KOPT-K1 (cell line): Measurements from ENCODE around the gene AIRE.
"Not testable (repeated sequence)": the region's sequence is repeated elsewhere in the genome, so short reads cannot be mapped to it uniquely, and the experiment has no call there.

Experiments used
- H3K27ac ChIP-seq: fragments of 200-600 bp; sonication (generic); 2 replicates; pipeline ENCODE4 v1.5.1; 2016; ENCODE audit warnings: antibody characterized with exemption, mild to moderate bottlenecking, low read depth, low read length; ENCODE audit not compliant: poor library complexity, severe bottlenecking
- H3K36me3 ChIP-seq: fragments of 200-600 bp; sonication (generic); 2 replicates; pipeline ENCODE4 v1.5.1; 2017; ENCODE audit warnings: antibody characterized with exemption, mild to moderate bottlenecking, low read length, moderate library complexity; ENCODE audit not compliant: insufficient read depth
- H3K9me3 ChIP-seq: fragments of 200-600 bp; sonication (generic); 2 replicates; pipeline ENCODE4 v1.5.1; 2017; ENCODE audit warnings: antibody characterized with exemption, low read length, mild to moderate bottlenecking; ENCODE audit not compliant: insufficient read depth, poor library complexity, severe bottlenecking

Gene AIRE

DNA sequence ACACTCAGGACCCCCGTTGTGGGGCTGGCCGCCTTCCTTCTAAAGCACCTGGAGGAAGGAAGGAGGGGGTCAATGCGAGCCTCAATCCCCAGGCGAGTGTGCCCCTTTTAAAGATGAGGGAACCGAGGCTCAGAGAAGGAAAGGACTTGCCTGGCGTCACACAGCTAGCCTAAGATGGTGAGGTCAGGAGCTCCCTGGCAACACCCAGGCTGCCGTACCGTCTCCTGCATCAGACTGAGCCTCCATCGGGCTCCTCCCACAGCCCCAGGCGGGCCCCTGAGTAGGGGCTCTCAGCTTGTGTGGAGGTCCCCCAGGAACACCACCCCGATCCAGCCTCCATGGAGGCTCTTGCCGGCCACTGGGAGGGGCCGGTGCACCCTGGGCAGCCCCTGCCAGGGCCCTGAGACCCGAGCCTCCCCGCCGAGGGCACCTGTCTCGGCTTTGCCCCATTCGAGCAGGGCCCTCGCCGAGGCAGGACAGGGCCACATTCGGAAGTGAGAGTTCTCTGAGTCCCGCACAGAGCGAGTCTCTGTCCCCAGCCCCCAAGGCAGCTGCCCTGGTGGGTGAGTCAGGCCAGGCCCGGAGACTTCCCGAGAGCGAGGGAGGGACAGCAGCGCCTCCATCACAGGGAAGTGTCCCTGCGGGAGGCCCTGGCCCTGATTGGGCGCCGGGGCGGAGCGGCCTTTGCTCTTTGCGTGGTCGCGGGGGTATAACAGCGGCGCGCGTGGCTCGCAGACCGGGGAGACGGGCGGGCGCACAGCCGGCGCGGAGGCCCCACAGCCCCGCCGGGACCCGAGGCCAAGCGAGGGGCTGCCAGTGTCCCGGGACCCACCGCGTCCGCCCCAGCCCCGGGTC lies at the start of gene AIRE:
Gene AIRE, plus strand, starts transcription at position 739 of the 855 bp plus-strand sequence. CDS start 131 bp downstream, outside the sequence.
- Histone ChIP-seq H3K9me3 (no peaks in the 10 kb centered on the region), H3K27ac (no peak within 1 kb of the TSS), H3K36me3 (no peaks in the 10 kb centered on the region)

DNA sequence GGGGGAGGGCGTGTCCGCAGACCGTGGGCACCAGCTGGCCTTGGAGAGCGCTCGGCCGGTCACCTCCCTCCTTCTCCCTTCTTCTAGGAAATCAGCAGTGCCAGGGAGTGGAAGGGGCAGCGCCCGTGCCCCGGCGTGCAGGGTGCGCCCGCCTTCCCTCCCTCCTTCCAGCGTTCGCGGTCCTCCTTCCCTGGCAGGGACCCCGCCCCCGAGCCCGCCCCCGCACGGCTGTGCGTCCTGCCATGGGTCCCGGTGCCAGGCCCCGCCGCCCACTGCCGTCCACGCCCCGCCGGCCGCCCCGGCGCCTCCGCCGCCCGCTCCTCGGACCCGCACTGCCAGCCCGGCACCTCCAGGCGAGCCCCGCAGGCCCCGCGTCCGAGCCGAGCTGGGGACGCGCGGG lies 45.3 kb upstream of the AIRE start:
- H3K36me3 ChIP-seq, H3K9me3 ChIP-seq: not testable (repeated sequence)

DNA sequence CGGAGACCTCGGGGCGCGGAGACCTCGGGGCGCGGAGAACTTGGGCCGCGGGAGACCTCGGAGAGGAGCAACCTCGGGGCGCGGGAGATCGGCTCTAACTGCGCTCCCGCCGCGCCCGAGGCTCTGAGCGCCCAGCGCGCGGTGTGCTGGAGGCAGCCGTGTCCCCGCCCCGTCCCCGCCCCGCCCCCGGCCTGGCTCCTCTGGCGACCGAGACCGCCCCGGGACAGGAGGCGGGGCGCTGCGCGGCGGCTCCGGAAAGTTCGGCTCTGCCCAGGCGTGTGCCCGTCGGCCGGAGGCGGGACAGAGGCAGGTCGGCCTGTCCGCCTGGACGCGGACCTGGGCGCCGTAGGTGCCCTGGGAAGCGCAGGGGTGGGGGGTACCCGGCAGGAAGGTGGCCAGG lies 44.8 kb upstream of the AIRE start, which contains the start of gene ICOSLG:
Gene ICOSLG, minus strand, starts transcription at position 102 of the 400 bp plus-strand sequence. CDS start 126 bp downstream, outside the sequence.
- H3K36me3 ChIP-seq, H3K9me3 ChIP-seq, H3K27ac ChIP-seq: not testable (repeated sequence)

More for the DNA sequence above, 45.3 kb upstream of the AIRE start:
- not testable (repeated sequence) for H3K27ac ChIP-seq

DNA sequence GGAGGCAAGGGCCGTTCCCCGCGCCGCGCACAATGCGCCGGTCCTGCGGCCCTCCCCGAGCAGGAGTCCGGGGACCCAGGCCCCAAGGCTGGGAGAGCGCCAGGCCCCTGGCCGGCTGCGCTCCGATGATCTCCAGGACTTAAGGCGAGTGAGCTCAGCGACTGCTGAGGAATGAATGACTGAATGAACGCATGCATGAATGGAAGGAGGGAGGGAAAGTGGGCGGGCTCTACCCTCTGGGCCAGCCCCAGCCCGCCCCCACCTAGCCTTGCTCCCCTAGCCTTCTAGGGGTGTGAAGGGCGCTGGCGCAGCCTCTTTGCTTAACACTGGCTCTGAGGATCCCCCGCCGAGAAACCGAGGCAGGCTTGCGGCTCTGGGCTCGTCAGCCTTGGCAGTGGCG lies 44.4 kb upstream of the AIRE start:
- not testable (repeated sequence) for H3K9me3 ChIP-seq, H3K36me3 ChIP-seq, H3K27ac ChIP-seq

DNA sequence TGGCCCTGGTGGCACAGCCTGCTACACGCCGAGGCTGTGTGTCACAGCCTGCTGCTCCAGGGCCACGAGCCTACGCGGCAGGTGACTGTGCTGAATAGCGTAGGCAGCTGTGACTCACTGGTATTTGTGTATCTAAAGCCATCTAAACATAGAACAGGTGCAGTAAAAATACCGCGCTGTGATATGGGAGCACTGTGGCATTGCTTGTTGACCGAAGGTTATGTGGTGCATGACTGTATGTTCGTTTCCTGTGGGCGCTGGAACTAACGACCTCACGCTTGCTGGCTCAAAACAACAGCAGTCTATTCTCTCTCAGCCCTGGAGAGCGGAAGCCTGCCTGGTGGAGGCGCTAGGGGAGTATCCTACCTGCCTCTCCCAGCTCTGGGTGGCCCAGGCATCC lies 41.7 kb upstream of the AIRE start:
- not testable (repeated sequence) for H3K9me3 ChIP-seq, H3K36me3 ChIP-seq, H3K27ac ChIP-seq

DNA sequence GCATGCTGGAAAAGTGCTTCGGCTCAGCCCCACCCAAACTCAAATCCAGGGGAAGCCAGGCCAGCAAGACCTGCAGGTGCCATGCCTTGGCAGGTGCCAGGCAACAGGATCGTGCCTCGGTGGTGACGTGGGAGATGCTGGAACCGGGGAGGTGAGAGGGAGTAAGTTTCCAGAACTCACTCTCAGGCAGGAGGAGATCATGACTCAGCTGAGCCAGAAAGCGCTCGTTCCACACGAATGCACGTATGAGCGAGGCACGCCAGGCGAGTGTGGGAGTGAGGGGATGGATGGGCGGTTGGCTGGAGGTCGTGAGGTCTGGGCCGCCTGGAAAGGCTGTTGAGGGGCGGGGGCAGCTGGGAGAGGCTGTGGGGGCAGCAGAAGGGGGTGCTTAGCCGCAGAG lies 37.8 kb upstream of the AIRE start:
- not testable (repeated sequence) for H3K36me3 ChIP-seq, H3K27ac ChIP-seq, H3K9me3 ChIP-seq

DNA sequence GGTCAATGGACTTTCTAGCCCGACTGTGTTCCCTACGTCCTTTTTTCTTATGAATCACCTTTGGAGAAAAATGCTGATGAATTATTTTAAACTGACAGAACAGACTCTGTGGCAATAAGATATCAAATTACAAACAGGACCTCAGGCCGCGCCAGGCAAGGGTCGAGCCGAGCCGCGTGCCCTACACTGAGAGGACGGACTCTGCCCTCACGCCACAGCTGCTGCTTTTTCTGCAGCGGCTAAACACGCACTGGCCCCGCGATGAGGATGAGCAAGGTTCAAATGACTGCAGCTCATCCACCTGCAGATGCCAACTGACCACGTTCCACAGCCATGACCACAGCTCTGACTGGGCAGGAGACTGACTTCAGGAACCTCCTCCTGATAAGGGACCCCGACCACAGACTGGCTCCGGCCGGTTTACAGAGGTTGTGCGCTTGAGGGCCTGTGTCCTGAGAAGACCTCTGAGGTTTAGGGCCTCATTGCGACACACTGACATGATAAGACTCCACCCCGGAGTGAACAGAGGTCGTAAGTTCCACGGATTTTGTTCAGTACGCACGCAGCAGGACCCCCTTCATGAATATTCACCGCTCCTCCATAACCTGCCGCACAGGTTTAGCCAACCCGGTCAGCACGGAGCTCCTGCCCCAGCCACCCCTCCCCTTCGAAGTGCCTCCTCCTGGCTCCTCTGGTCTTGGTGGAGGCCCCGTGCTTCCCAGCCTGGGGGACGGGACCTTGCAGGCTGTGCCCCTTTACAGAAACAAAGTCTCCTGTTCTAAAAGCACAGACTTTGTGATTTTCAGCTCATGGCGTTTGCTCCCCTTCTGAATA lies 36.3 kb upstream of the AIRE start:
- H3K36me3 ChIP-seq, H3K27ac ChIP-seq, H3K9me3 ChIP-seq: not testable (repeated sequence)

DNA sequence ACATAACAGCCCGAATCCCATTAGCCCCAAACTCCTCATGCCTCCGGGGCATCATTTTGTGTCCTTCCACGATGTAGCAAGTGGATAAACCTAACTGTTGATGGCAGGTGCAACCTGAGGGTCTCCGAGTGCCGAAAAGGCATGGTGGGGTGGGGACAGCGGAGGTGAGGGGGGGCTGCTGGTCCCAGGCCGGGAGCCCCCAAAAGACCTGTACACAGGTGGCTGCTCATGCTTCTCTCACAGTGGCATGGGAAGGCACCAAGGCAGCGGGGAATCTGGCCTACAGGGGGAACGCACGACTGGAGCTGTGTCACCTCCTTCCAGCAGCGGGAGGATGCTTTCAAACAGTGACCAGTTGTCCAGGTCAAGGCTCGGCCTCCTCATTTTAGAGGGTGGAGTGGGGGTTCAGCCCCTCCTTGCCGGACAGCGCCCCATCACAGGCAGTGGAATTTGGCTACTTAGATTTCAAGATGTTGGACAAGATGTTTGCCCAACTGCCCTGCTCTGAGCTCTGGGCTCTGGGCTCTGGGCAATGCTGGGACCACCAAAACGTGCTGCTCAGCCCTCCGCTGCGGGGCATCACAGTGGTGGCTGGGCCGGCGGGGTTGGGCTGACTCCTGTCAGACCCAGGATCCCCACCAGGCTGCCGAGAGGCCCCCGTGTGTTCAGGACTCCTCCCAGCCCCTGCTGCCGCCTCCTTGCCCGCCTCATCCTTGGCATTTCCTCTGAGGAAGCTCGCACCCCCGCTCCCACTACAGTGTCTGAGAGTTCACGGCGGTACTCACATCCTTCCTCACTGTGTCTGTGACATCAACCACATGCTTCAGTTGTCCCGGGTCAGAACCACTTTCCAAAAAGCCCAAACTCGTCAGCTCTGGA lies 31.6 kb upstream of the AIRE start:
- H3K36me3 ChIP-seq, result no peaks in the 10 kb centered on the region
- no peaks in the 10 kb centered on the region for H3K9me3 ChIP-seq
- no peak overlapping the region for H3K27ac ChIP-seq

DNA sequence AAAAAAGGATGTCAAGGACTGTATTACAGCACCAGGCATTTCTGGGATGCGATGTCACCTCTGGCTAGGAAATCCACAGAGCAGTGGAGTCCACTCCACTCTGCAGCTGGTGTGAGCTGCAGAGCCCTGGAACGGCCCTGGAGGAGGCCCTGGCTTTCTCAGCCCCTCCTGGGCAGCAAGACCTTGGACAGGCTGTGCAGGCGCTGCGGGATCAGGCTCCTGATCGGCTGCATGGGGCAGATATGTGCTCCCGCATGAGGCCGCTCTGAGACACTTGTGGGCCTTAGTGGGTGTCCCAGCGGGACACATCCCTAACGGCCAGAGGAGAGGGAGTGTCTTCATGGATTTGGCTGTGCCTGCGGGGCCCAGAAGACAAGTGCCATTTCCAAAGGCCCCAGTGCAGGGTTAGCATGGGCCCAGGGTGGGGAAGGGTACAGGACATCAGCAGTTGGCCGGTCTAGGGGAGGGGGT lies 30.1 kb upstream of the AIRE start:
- Histone ChIP-seq H3K36me3 (no peaks in the 10 kb centered on the region), H3K27ac (no peak overlapping the region), H3K9me3 (no peaks in the 10 kb centered on the region)

DNA sequence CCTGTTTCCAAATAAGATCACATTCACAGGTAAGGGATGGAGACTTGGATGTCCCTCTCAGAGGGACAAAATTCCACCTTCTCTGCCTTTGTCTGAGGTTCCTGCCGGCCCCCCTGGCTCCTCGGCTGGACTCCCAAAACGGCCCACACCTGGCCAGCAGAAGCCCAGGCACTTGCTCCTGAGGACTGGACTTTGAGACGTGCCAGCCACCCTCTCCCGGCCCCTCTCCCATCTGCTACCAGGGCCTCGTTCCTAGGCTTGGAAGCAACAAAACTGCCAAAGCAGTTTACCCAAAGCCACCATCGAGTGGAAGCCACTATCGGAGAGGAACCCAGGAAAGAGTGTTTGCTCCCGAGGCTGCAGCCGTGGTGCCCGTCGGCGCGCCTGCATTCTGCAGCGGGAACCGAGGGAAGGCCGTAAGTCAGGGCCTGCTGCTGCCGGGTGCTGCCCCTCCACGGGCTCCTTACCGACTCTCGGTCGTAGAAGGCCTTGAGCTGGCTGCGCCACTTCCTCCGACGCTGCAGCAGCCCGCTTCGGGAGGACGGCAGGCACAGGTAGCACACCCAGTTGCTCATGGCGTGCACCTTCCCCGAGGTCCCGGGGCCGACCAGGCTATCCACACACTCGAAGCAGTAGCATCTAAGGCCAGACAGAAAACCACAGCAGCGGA lies 27.5 kb upstream of the AIRE start:
- Histone ChIP-seq H3K27ac (no peak overlapping the region), H3K36me3 (no peaks in the 10 kb centered on the region), H3K9me3 (no peaks in the 10 kb centered on the region)

DNA sequence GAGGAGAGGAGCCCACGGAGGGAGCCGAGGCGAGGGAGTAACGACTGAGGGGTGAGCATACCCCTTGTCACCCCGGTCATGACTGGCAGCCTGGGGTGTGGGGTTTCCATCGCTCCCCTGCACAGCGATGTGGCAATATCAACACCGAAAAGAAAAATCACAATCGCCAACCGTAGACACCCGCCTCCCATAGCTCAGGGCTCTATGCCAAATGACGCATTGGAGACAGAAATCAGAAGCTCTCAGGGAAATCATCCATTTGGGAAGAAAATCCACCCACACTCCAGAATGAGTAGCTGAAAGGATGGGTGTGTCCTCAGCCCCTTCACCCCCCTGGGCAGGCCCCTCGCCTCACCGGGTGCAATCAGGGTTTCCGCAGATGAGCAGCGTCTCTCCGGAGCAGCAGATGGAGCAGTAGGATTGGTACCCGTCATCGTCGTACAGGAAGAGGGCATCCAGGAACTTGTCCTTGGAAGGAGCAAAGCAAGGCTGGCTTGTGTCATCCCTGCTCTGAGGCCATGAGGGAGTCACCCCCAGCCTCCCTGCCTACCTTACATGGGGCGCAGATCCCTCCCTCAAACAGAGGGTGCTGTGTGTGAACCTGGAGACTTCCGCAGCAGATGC lies 26.5 kb upstream of the AIRE start:
- H3K9me3 ChIP-seq, result no peaks in the 10 kb centered on the region
- no peak overlapping the region for H3K27ac ChIP-seq
- no peaks in the 10 kb centered on the region for H3K36me3 ChIP-seq

DNA sequence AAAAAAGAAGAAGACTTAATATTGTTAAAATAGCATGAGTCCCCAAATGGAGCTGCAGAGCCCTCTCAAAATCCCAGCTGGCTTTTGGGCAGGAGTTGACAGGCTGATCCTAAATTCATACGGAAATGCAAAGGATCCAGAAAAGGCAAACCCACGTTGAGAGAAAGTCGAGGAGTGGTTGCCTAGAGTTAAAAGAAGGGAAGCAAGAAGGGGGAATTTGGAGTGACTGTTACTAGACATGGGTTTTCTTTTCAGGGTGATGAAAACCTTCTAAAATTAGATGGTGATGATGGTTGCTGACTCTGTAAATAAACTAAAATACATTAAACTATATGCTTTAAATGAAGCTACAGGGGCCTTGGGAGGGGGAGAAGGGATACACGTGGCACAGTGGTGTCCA lies 25.6 kb upstream of the AIRE start:
- no peaks in the 10 kb centered on the region for H3K36me3 ChIP-seq
- no peaks in the 10 kb centered on the region for H3K9me3 ChIP-seq
- no peak overlapping the region for H3K27ac ChIP-seq

DNA sequence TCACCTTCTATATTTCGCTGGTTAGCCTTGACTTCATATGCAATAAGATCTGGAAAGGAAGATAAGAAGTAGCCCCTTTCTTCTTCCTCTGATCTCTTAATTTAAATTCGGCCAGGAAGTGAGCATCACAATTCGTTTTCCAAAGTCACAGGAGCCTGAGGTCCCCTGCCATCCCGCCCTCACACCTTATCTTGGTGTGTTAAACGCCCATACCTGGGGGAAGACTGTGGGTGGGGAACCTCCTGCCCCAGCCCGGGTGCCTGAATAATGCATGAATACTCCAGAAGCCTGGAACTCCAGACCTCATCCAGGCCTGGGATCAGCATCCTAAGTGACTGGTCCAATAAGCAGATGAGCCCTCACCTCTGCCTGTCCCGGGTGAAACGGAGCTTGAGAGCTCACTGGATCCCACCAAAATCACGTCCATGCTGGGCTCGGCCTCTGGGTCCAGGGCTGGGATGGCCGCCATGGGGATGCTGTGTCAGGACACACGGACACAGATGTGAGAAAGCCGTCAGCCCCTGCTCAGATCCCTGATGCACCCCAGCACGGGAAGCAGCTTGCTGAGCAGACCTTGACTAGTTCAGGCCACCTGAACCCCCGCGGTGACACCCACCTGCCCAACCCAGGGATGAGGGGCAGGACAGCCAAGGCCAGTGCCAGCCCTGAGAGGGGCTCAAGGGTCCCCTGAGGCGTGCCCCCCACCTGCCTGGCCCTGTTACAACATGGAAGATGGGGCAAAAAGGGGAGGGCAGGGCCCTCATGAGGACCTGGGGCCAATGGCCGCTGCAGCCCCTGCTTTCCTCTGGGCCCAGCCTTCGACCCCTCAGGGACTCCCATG lies 24.7 kb upstream of the AIRE start:
- H3K9me3 ChIP-seq, result no peaks in the 10 kb centered on the region
- H3K27ac ChIP-seq, result no peak overlapping the region
- no peaks in the 10 kb centered on the region for H3K36me3 ChIP-seq
